Caki2 (cell line): ENCODE measurements around the gene CD82. TPM values are rescaled to one million over a fixed set of nuclear protein-coding genes. Genes with fewer than 3 reads are reported as not detected.

Source experiments
- total RNA-seq: library from RNA; depleted of rRNA; stranded (reverse); fragments of >200 nt; shearing (Covaris generic); gene quantifications from 2 replicates; pipeline ENCODE4 v1.2.3, GENCODE V29; 2014; ENCODE audit warnings: low replicate concordance; rRNA removed

The CD82 gene
- total RNA-seq, 1 experiment from 2014 or later = 35.8 TPM

Other genes with a start within 250 kb of the CD82 start
- gene TSPAN18, start 161.3 kb downstream of the CD82 start, total RNA-seq = not detected in 2 replicates